ENCODE data around the gene COQ9. TPM values are rescaled to one million over a fixed set of nuclear protein-coding genes. Genes with fewer than 3 reads are reported as not detected.
"Not testable (repeated sequence)": the region's sequence is repeated elsewhere in the genome, so short reads cannot be mapped to it uniquely, and the experiment has no call there.

The COQ9 gene
- total RNA-seq, 8 experiments from 2014 or later, result 39.9 to 114 (median 54.3) TPM

DNA sequence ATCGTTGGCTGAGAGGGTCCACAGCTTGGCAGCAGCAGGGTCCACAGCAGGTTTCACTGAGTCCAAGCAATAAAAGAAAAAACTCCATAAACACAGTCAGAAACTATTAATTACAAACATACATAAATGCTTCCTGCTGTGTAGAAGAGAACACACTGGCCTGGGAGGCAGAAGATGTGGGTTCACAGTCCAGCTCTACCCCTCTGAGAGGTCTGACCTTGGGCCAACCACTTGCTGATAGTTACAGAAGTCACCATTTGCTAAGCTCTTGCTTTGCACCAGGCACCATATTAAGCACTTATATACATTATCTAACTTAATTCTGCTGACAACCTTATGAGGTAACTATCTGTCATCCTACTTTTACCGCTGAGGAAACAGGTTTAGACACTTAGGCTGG, 14.8 kb upstream of the COQ9 start:
- Histone ChIP-seq H3K27ac (no peak overlapping the region), H3K4me3 (no peak overlapping the region), H3K4me1 (replicated peaks in 1 of 2) (no peaks in the 10 kb centered on the region)
- in situ Hi-C loops (cut with MboI; ENCODE audit: low pct_unique_long_range_greater_than_20kb in 2 of 9, low sequenced_read_pairs in 9 of 9, unreplicated experiment in 9 of 9), result no loop called here
- ATAC-seq (replicated peaks in 6 of 8), result no peak
- WGBS, 10 experiments, result 83 to 100% (median 100%) methylated on average over 1 to 2 of the region's 2 CpGs; no CpG with 5 or more reads in 4 of the 10 experiments

DNA sequence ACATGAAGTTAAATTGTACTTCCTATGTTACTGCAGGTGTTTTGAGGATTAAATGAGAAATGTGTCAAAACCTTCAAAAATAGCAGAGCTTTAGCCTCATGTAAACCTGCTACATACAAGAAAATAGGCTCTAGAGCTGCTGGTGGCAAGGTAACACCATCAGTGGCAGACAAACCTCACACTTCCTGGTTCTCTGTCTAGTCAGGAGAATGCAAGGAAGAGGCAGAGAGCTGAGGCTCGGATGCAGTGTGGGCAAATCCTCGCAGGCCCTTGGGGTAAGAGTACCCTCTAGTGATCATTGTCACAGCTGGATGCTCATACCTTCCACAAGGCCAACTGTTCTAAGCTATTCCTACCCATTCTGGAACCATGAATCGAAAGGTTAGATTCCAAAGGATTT, 14.3 kb upstream of the COQ9 start:
- Histone ChIP-seq H3K4me3 (no peak overlapping the region), H3K27ac (no peak overlapping the region), H3K4me1 (replicated peaks in 1 of 2) (no peaks in the 10 kb centered on the region)
- no peak for ATAC-seq (replicated peaks in 6 of 8)
- in situ Hi-C loops (cut with MboI; ENCODE audit: low pct_unique_long_range_greater_than_20kb in 2 of 9, low sequenced_read_pairs in 9 of 9, unreplicated experiment in 9 of 9), result no loop called here
- 73 to 100% (median 100%) methylated on average over 1 to 3 of the region's 3 CpGs; no CpG with 5 or more reads in 2 of the 10 experiments for WGBS, 10 experiments

DNA sequence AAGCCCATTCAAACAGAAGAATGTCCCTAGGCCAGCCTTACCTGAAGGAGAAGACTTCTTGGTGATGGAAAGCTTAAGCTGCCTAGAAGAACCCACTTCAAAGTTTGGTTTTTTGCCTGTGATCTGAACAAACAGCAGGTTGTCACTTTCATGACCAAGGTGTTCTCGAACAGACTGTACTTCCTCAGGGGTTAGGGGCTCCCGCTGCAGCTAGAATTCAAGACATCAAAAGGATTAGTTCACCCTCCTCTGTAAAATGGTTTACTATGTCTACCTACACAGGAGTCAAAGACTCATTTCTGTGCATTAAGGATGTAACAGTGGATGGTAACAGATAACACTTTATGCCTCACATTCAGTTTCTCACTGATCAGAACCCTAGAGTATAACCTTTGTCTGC, 13.3 kb upstream of the COQ9 start:
- no peaks in the 10 kb centered on the region for H3K4me1 ChIP-seq (replicated peaks in 1 of 2)
- WGBS, 10 experiments, result 60 to 100% (median 92%) methylated on average over 1 to 2 of the region's 2 CpGs; no CpG with 5 or more reads in 3 of the 10 experiments
- H3K27ac ChIP-seq, result no peak overlapping the region
- ATAC-seq (replicated peaks in 6 of 8), result no peak
- in situ Hi-C loops (cut with MboI; ENCODE audit: low pct_unique_long_range_greater_than_20kb in 2 of 9, low sequenced_read_pairs in 9 of 9, unreplicated experiment in 9 of 9), result no loop called here
- H3K4me3 ChIP-seq, result no peak overlapping the region

DNA sequence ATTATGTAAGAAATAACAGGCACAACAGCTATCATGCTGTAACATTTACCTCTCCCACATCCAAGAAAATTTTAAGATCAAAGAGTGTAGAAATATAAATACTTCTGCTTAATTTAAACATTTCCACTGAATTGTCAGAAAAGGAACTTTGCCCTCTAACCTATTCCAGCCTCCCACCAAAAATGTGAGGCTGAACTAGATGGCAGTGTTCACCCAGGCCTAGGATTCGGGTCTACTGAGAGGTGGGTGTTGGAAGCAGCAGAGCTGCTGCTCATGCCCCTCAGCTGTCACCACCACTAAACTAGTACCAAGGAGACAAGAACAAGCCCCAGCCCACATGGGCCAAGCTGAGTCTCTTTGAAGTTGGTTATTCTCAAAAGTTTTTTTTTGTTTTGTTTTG, 11.4 kb upstream of the COQ9 start:
- in situ Hi-C loops (cut with MboI; ENCODE audit: low pct_unique_long_range_greater_than_20kb in 2 of 9, low sequenced_read_pairs in 9 of 9, unreplicated experiment in 9 of 9), result no loop called here
- 100% methylated on average over 1 of the region's 1 CpG; no CpG with 5 or more reads in 7 of the 10 experiments for WGBS, 10 experiments
- no peak for ATAC-seq (replicated peaks in 6 of 8)
- H3K4me3 ChIP-seq, result no peak overlapping the region
- no peak overlapping the region for H3K27ac ChIP-seq
- H3K4me1 ChIP-seq (replicated peaks in 1 of 2), result no peaks in the 10 kb centered on the region

DNA sequence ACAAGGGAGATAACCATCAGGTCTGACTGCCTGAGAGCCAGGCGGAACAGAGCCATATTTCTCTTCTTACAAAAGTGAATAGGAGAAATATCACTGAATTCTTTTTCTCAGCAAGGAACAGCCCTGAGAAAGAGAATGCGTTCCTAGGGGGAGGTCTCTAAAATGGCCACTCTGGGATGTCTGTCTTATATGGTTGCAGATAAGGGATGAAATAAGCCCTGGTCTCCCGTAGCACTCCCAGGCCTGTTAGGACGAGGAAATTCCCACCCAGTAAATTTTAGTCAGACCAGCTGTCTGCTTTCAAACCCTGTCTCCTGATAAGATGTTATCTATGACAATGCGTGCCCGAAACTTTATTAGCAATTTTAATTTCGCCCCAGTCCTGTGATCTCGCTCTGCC, 7.3 kb upstream of the COQ9 start:
- H3K4me3 ChIP-seq; ATAC-seq (replicated peaks in 6 of 8); H3K4me1 ChIP-seq (replicated peaks in 1 of 2); H3K27ac ChIP-seq; in situ Hi-C loops (cut with MboI; ENCODE audit: low pct_unique_long_range_greater_than_20kb in 2 of 9, low sequenced_read_pairs in 9 of 9, unreplicated experiment in 9 of 9): not testable (repeated sequence)
- 86 to 100% (median 100%) methylated on average over 1 to 7 of the region's 8 CpGs; no CpG with 5 or more reads in 2 of the 10 experiments for WGBS, 10 experiments

DNA sequence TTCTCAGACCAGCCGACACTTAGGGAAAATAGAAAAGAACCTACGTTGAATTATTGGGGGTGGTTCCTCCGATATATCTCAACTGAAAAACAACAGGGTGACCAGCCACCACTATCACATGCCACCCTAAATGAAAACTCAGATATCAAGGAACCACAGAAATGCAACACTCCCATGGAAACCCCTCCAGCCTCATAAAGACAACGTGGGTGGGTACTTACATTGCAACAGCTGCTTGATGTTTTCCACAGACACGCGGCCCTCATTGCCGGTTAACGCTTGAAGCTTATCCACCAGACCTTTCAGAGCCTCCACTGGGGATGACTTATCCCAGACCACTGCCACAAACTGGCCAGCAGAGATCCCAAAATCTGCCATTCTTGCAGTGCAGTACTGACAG, 6.7 kb upstream of the COQ9 start:
- 50 to 100% (median 95%) methylated on average over 1 to 5 of the region's 8 CpGs; no CpG with 5 or more reads in 2 of the 10 experiments for WGBS, 10 experiments
- H3K4me1 ChIP-seq (replicated peaks in 1 of 2); in situ Hi-C loops (cut with MboI; ENCODE audit: low pct_unique_long_range_greater_than_20kb in 2 of 9, low sequenced_read_pairs in 9 of 9, unreplicated experiment in 9 of 9); H3K27ac ChIP-seq; ATAC-seq (replicated peaks in 6 of 8); H3K4me3 ChIP-seq: not testable (repeated sequence)

DNA sequence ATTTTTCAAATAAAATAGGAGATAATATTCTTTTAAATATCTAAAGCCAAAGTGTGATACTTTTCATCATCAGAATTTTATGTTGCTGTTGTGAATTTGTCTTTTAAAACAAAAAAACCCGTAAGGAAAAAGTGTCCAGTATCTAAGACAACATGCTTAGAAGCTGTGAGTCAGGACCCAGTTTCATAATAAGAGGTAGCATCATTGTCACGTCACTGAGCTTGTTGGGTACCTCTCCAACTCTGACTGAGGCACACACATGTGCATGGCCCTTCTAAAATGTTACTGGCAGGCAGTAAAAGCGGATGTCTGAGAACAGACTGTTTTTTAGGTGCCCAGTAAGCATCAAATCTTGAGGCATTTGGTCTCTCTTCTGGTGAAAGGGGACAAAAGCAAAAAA, 2.6 kb upstream of the COQ9 start:
- H3K4me1 ChIP-seq (replicated peaks in 1 of 2), result peaks cover 11 to 16% of the 10 kb centered on the region in 2 donors
- no peak overlapping the region for H3K27ac ChIP-seq
- H3K4me3 ChIP-seq, result no peak overlapping the region
- no peak for ATAC-seq (replicated peaks in 6 of 8)
- WGBS, 10 experiments, result 17 to 100% (median 93%) methylated on average over 1 to 3 of the region's 3 CpGs; no CpG with 5 or more reads in 1 of the 10 experiments
- in situ Hi-C loops (cut with MboI; ENCODE audit: low pct_unique_long_range_greater_than_20kb in 2 of 9, low sequenced_read_pairs in 9 of 9, unreplicated experiment in 9 of 9), result no loop called here

DNA sequence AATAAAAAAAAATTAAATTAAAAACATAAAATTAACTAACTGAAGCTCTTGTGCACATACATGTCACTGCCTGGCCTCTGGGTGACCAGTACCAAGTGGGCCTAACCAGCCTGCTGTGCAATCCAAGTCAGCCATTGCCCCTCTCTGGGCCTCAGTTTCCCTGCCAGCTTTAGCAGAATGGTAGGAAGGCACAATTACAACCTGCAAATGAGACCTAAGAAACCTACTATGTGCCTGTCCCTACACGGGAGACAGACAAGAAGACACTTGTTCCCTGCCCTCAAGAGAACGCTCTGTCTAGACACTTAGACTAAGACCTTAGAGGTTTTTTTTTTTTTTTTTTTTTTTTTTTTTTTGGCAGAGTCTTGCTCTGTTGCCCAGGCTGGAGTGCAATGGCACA, 1.8 kb upstream of the COQ9 start:
- in situ Hi-C loops (cut with MboI; ENCODE audit: low pct_unique_long_range_greater_than_20kb in 2 of 9, low sequenced_read_pairs in 9 of 9, unreplicated experiment in 9 of 9), result no loop called here
- peaks cover 11 to 16% of the 10 kb centered on the region in 2 donors for H3K4me1 ChIP-seq (replicated peaks in 1 of 2)
- ATAC-seq (replicated peaks in 6 of 8), result no peak
- H3K27ac ChIP-seq, result no peak overlapping the region
- H3K4me3 ChIP-seq, result no peak overlapping the region
- WGBS, 10 experiments, result 70 to 100% (median 100%) methylated on average over 1 to 2 of the region's 2 CpGs; no CpG with 5 or more reads in 2 of the 10 experiments

DNA sequence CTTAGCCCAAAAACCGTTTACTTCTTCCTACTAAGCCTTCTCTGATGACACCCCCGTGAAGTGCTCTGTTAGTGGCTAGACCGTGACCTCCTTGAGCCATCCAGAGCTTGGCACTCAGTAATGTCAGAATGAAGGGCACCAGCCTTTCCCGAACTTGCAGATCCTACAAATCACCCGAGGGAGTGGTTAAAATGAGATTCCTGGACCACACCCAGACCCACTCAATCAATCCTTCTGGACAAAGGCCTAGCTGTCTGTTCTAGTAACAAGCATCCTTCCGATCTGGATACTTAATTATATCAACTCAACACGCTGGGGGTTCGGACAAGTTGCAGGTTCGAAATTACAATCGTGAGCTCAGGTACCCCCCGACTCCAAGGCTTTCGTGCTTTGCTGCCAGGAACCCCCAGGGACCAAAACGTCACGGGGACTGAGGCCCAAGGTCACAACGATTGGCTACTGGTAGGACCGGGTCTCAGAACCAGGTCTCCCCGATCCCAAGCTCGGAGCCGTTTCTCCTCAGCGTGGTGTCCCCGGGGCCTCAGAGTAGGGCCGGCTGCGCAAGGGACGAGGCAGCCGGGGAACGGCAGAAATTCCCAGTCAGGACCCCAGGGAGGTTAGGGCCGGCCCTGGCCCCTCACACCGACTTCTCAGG, 621 bp upstream of the COQ9 start:
- WGBS, 10 experiments, result 0 to 21% (median 1%) methylated on average over 3 to 23 of the region's 28 CpGs; no CpG with 5 or more reads in 3 of the 10 experiments
- in situ Hi-C loops (cut with MboI; ENCODE audit: low pct_unique_long_range_greater_than_20kb in 2 of 9, low sequenced_read_pairs in 9 of 9, unreplicated experiment in 9 of 9), result no loop called here
- ATAC-seq (replicated peaks in 6 of 8), result peak; percentile 47 to 58 (median 54)
- Histone ChIP-seq H3K27ac (peak overlapping the region; percentile 81 to 89), H3K4me3 (peak overlapping the region; percentile 64 to 94 (median 77)), H3K4me1 (replicated peaks in 1 of 2) (peaks cover 11 to 16% of the 10 kb centered on the region in 2 donors)

DNA sequence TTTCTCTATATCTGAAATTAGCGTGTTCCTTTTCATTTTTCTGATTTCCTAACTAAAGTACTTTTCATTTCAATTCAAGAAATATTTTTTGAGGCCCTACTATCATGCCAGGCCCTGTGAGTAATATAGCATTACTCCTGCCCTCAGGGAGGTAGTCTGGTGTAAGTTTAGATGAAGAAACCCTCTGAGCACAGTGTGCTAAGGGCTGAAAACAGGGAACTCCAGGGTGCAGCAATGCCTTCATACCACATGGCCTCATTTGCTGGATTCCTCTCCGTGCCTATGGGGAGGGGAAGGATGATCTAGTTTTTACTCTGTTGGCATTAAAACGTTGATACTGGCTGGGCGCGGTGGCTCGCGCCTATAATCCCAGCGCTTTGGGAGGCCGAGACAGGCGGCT, 4.7 kb downstream of the COQ9 start:
- ATAC-seq (replicated peaks in 6 of 8), result no peak
- no peak overlapping the region for H3K27ac ChIP-seq
- in situ Hi-C loops (cut with MboI; ENCODE audit: low pct_unique_long_range_greater_than_20kb in 2 of 9, low sequenced_read_pairs in 9 of 9, unreplicated experiment in 9 of 9), result no loop called here
- H3K4me1 ChIP-seq (replicated peaks in 1 of 2), result peaks cover 5 to 10% of the 10 kb centered on the region in 2 donors
- H3K4me3 ChIP-seq, result no peak overlapping the region
- WGBS, 10 experiments, result 82 to 100% (median 99%) methylated on average over 1 to 9 of the region's 10 CpGs

DNA sequence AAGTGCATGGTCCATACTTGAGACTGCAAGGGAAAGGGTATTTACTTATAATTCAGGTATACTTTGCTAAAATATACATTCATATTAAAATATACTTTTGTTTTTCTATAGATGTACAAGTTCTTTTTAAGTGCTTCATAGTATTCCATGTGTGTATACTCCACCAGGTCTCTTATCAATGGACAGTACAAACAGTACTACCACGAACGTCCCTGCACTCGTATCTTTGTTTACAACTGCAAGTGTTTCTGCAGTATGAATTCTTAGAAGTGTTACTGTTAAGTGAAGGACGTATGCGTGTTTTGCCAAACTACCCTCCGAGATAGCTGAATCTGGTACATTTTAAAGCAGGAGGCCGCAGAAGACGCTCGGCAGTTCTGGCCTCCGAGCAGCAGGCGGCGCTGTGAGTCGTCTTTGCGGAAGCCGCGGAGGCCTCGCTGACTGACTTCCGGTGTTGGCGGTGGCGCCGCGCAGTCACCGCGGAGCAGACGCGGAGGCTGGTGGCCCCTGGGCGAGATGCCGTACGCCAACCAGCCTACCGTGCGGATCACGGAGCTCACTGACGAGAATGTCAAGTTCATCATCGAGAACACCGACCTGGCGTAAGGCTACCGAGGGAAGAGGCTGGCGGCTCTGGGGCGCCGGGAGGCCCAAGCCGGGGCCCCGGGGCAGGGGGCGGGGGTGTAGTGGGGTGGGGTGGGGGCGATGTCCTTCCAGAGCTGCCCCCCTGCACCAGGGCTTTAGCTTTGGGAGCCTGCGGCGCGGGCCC, 15.1 kb downstream of the COQ9 start, which contains the start of gene POLR2C:
POLR2C (plus strand) TSS at position 471 of the 769 bp plus-strand sequence; CDS start at position 517, 46 bp downstream.
- peak; percentile 89 to 98 (median 93) for ATAC-seq (replicated peaks in 6 of 8)
- WGBS, 10 experiments, result 0 to 30% (median 0%) methylated on average over 1 to 10 of the region's 47 CpGs; no CpG with 5 or more reads in 1 of the 10 experiments
- H3K27ac ChIP-seq, result peak within 1 kb of the TSS; percentile 92 to 94
- peaks cover 5% of the 10 kb centered on the region in 2 donors for H3K4me1 ChIP-seq (replicated peaks in 1 of 2)
- in situ Hi-C loops (cut with MboI; ENCODE audit: low pct_unique_long_range_greater_than_20kb in 2 of 9, low sequenced_read_pairs in 9 of 9, unreplicated experiment in 9 of 9), result loop anchor here in 1 of 9 experiments (10.0 kb wide), 1 partner anchor 62 kb away; no protein-coding TSS in a partner anchor
- peak within 1 kb of the TSS; percentile 59 to 98 (median 87) for H3K4me3 ChIP-seq

DNA sequence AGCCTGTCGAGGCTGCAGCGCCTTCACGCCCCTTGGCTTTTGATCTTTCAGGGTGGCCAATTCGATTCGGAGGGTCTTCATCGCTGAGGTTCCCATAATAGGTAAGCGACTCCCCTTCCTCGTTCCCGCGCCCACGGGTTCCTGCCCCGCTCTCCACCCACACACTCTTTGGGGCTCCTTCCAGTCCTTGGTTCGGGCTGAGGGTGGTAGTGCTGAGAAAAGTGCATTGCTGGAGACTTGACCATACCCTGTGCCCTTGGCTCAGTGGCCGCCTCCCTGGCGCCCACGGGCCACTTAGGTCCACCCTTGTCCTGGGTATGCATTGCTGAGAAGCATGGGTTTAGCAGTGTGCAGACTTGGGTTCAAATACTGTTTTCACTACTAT, 15.7 kb downstream of the COQ9 start:
- ATAC-seq (replicated peaks in 6 of 8), result peak; percentile 33 to 58 (median 40)
- in situ Hi-C loops (cut with MboI; ENCODE audit: low pct_unique_long_range_greater_than_20kb in 2 of 9, low sequenced_read_pairs in 9 of 9, unreplicated experiment in 9 of 9), result loop anchor here in 1 of 9 experiments (10.0 kb wide), 1 partner anchor 62 kb away; no protein-coding TSS in a partner anchor
- peaks cover 5% of the 10 kb centered on the region in 2 donors for H3K4me1 ChIP-seq (replicated peaks in 1 of 2)
- peak overlapping the region; percentile 92 to 94 for H3K27ac ChIP-seq
- H3K4me3 ChIP-seq, result peak overlapping the region; percentile 59 to 98 (median 87)
- 0% methylated on average over 1 to 7 of the region's 16 CpGs; no CpG with 5 or more reads in 7 of the 10 experiments for WGBS, 10 experiments

DNA sequence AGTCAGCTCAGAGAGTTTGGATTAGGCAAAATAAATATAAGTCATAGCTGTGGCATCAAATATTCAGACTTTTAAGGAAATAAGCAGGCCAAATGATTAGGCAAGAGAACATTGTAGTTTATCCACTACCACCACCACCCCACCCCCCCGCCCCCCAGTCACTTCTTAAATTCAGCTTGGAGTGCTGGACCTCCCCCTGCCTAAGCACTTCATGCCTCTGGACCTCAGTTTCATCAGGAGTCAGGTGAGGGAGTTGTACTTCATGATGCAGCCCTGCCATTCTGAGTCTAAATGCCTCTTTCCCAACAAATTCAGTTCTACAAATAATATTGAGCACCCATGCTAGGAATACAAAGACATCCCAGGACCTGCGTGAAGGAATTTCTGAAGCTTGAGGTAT, 17.2 kb downstream of the COQ9 start:
- no peak for ATAC-seq (replicated peaks in 6 of 8)
- WGBS, 10 experiments, result 82 to 100% (median 100%) methylated on average over 1 to 2 of the region's 2 CpGs; no CpG with 5 or more reads in 4 of the 10 experiments
- H3K4me3 ChIP-seq, result no peak overlapping the region
- in situ Hi-C loops (cut with MboI; ENCODE audit: low pct_unique_long_range_greater_than_20kb in 2 of 9, low sequenced_read_pairs in 9 of 9, unreplicated experiment in 9 of 9), result loop anchor here in 1 of 9 experiments (10.0 kb wide), 1 partner anchor 60 kb away; no protein-coding TSS in a partner anchor
- peaks cover 5% of the 10 kb centered on the region in 2 donors for H3K4me1 ChIP-seq (replicated peaks in 1 of 2)
- no peak overlapping the region for H3K27ac ChIP-seq

Measured in motor neuron (in vitro differentiated cells).